ENCODE data around the gene CDKAL1.
A peak's percentile ranks its signal among the peaks of the same experiment; 100 is the strongest.

Gene CDKAL1

DNA sequence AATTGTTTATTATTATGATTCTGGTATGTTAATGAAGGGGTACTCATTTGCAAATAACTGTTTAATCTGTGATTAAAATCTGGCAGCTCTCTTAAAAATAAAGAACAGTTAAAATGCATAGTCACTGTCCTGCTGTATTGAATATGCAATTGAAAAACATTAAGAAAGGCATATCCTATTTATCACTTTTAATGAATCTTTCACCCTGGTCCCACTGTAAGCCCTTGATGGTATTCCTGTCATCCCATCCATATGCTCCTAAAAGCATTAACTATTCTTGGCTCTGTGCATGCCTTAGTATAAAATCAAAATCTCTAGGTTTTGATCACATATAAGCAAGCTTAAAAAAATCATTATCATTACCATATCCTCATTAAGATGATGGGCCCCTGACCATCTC is 648.3 kb downstream of the CDKAL1 start:
- in situ Hi-C loops (cut with HindIII; ENCODE audit: low pct_ligation_motif_present, low sequenced_read_pairs), result no loop called here
- Histone ChIP-seq H3K36me3 (replicated peaks) (no peaks in the 10 kb centered on the region), H3K27ac (no peak overlapping the region), H3K4me3 (ENCODE audit: low read depth, low read length) (no peak overlapping the region), H3K27me3 (replicated peaks) (no peaks in the 10 kb centered on the region)
- TF ChIP-seq, protein P1, sequence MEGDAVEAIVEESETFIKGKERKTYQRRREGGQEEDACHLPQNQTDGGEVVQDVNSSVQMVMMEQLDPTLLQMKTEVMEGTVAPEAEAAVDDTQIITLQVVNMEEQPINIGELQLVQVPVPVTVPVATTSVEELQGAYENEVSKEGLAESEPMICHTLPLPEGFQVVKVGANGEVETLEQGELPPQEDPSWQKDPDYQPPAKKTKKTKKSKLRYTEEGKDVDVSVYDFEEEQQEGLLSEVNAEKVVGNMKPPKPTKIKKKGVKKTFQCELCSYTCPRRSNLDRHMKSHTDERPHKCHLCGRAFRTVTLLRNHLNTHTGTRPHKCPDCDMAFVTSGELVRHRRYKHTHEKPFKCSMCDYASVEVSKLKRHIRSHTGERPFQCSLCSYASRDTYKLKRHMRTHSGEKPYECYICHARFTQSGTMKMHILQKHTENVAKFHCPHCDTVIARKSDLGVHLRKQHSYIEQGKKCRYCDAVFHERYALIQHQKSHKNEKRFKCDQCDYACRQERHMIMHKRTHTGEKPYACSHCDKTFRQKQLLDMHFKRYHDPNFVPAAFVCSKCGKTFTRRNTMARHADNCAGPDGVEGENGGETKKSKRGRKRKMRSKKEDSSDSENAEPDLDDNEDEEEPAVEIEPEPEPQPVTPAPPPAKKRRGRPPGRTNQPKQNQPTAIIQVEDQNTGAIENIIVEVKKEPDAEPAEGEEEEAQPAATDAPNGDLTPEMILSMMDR (IDR thresholded peaks at IDR 0.05; ENCODE audit: low read depth, low read length, missing control alignments), result no peak
- no peak for DNase-seq

DNA sequence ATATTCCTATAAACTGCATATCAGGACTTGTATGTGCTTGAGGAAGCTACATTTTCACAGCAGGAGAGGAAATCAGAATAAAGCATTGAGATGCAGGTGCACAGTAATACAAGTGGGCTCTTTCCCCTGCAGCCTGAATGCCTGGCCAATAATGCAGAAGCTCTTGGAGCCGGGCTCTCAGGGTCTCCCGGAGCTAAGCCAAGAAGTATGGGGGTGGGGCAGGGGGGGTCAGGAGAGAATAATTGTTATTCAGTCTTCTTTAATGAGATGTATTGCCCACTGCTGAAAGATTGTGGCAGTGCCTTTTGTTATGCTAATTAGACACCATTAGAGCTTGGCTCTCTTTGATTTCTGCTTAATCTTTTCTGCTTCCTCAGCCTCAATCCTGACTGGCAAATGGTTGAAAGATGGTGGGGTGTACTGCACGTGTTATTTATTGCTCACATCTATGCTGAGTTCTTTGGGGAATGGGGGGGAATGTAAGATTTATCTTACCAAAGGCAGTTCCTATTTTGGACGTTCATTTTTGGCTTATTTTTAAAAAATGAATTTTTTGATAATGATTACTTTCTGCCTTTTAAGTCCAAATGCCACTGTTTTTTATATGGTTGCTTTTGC is 651.7 kb downstream of the CDKAL1 start:
- no peak for DNase-seq
- no peaks in the 10 kb centered on the region for H3K27me3 ChIP-seq (replicated peaks)
- H3K36me3 ChIP-seq (replicated peaks), result no peaks in the 10 kb centered on the region
- no peak overlapping the region for H3K27ac ChIP-seq
- TF ChIP-seq, protein P1 (IDR thresholded peaks at IDR 0.05; ENCODE audit: low read depth, low read length, missing control alignments), result no peak
- in situ Hi-C loops (cut with HindIII; ENCODE audit: low pct_ligation_motif_present, low sequenced_read_pairs), result no loop called here
- no peak overlapping the region for H3K4me3 ChIP-seq (ENCODE audit: low read depth, low read length)

DNA sequence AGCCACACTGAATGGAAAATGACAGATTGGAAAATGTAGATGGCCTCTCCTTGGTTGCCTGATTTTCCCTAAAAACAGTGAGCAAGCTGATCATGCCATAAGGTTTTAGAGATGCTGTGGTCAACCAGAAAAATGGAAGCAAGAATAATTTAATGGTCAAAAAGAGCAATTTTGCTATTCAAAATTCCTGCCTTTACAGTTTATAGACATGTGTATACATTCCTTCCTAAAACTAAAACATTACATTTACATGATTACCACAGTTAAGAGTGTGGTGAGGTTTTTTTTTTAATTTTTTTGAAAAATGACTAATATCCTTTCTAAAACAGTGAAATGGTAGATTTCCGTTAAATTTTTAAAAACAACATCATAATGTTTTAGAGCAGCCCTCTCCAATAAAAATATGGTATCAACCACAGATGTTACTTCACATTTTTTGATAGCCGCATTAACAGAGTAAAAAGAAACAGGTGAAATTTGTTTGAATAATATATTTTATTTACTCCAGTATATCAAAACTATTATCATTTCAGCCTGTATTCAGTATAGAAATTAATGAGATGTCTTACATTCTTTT is 652.3 kb downstream of the CDKAL1 start:
- no peak overlapping the region for H3K27ac ChIP-seq
- no peaks in the 10 kb centered on the region for H3K36me3 ChIP-seq (replicated peaks)
- in situ Hi-C loops (cut with HindIII; ENCODE audit: low pct_ligation_motif_present, low sequenced_read_pairs), result no loop called here
- TF ChIP-seq, protein P1 (IDR thresholded peaks at IDR 0.05; ENCODE audit: low read depth, low read length, missing control alignments), result no peak
- H3K4me3 ChIP-seq (ENCODE audit: low read depth, low read length), result no peak overlapping the region
- no peak for DNase-seq
- no peaks in the 10 kb centered on the region for H3K27me3 ChIP-seq (replicated peaks)

DNA sequence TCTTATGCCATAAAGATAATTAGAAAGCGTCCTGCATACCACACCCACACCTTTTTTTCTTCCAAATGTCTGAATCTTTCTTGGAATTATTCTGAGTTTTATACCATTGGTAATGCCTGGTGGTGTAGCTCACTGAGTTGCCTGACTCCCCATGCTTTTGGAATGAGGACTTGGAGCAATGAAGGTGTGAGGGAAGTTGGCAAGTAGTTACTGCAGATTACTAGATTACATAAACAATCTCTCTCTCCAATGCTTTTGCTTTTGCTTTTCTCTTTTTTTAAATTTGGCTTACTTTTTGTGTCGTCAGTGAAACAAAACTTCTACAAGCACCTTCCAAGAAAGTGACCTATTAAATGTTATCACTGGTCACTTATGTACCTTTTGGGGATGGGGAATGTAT is 653.2 kb downstream of the CDKAL1 start:
- in situ Hi-C loops (cut with HindIII; ENCODE audit: low pct_ligation_motif_present, low sequenced_read_pairs), result no loop called here
- TF ChIP-seq, protein P1 (IDR thresholded peaks at IDR 0.05; ENCODE audit: low read depth, low read length, missing control alignments), result no peak
- Histone ChIP-seq H3K4me3 (ENCODE audit: low read depth, low read length) (no peak overlapping the region), H3K36me3 (replicated peaks) (no peaks in the 10 kb centered on the region), H3K27ac (no peak overlapping the region), H3K27me3 (replicated peaks) (no peaks in the 10 kb centered on the region)
- DNase-seq, result no peak

DNA sequence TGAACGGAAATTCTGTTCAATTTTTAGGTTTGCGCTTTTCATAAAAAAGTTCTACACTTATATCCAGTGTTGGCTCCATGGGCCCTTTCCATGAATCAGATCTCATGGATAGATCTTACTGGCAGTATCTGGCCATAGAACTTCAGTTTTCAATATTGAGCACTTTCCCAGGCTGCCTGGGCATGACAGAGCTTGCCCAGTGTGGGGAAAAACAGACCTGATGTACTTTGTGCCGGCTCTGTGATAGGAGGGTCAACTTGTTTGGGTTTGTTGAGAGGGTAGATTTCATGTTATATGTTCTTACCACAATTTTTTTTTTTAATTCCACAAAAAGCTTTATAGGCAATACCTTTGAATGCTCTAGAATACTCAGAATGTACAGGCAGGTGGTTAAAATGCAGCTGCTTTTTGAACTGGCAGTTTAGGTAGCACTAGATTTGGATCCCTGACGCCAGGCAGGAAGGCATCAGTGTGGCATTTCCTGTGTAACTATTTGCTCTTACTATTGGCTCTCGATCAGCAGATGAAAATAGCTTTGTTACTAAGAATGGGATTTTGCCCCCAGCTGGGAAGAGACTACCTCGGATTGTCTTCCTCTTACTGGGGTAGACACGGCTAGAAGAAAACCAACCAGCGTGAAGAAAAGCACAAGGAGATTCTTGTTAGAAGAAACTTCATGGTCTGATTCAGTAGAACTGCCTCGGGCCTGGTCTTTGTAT is 654.4 kb downstream of the CDKAL1 start:
- in situ Hi-C loops (cut with HindIII; ENCODE audit: low pct_ligation_motif_present, low sequenced_read_pairs), result no loop called here
- TF ChIP-seq, protein P1 (IDR thresholded peaks at IDR 0.05; ENCODE audit: low read depth, low read length, missing control alignments), result no peak
- Histone ChIP-seq H3K27ac (no peak overlapping the region), H3K27me3 (replicated peaks) (no peaks in the 10 kb centered on the region), H3K36me3 (replicated peaks) (no peaks in the 10 kb centered on the region), H3K4me3 (ENCODE audit: low read depth, low read length) (no peak overlapping the region)
- peak; percentile 5 for DNase-seq

Measured in brain microvascular endothelial cell (primary cell).